Adipocyte (in vitro differentiated cells): ENCODE measurements around the gene CEP152.

Experiments
- DNase-seq: peaks from one replicate; pipeline ENCODE4 v3.0.0-alpha.2; 2015; ENCODE audit warnings: low read depth
- H3K27me3 ChIP-seq: replicated peaks from 2 replicates; pipeline ENCODE4 v1.7.0; 2013; ENCODE audit warnings: mild to moderate bottlenecking, low read length, moderate library complexity; ENCODE audit not compliant: control insufficient read depth, insufficient read depth
- H3K36me3 ChIP-seq: 2 replicates; pipeline ENCODE4 v1.7.0; 2013; ENCODE audit warnings: low read length, mild to moderate bottlenecking, moderate library complexity; ENCODE audit not compliant: control insufficient read depth, insufficient read depth, severe bottlenecking
- H3K4me1 ChIP-seq: 2 replicates; pipeline ENCODE4 v1.7.0; 2013; ENCODE audit warnings: mild to moderate bottlenecking, low read length, moderate library complexity; ENCODE audit not compliant: control insufficient read depth, insufficient read depth
- H3K4me3 ChIP-seq: 2 replicates; pipeline ENCODE4 v1.7.0; 2013; ENCODE audit warnings: mild to moderate bottlenecking, low read length, moderate library complexity
- H3K9ac ChIP-seq: 2 replicates; pipeline ENCODE4 v1.7.0; 2013; ENCODE audit warnings: mild to moderate bottlenecking, low read length, moderate library complexity
- H3K9me3 ChIP-seq: 2 replicates; pipeline ENCODE4 v1.7.0; 2013; ENCODE audit warnings: mild to moderate bottlenecking, low read length, moderate library complexity; ENCODE audit not compliant: control insufficient read depth

CEP152 gene

GRCh38 chr15:48695827-48696573 is 114.9 kb downstream of the CEP152 start:
- no peak for DNase-seq
- peaks cover 32% of the 10 kb centered on the region for H3K4me1 ChIP-seq
- H3K9ac ChIP-seq: no peak overlapping the region
- no peaks in the 10 kb centered on the region for H3K27me3 ChIP-seq
- H3K4me3 ChIP-seq: no peak overlapping the region
- H3K9me3 ChIP-seq: no peaks in the 10 kb centered on the region
- no peaks in the 10 kb centered on the region for H3K36me3 ChIP-seq

- peak; percentile 82 for DNase-seq
- no peak overlapping the region for H3K4me3 ChIP-seq
- no peaks in the 10 kb centered on the region for H3K27me3 ChIP-seq
- H3K4me1 ChIP-seq: peaks cover 32% of the 10 kb centered on the region
- H3K9me3 ChIP-seq: no peaks in the 10 kb centered on the region
- H3K36me3 ChIP-seq: no peaks in the 10 kb centered on the region
- peak overlapping the region; percentile 24 for H3K9ac ChIP-seq
Measured at GRCh38 chr15:48695088-48695826, 115.6 kb downstream of the CEP152 start.

- Histone ChIP-seq H3K9me3 (no peaks in the 10 kb centered on the region), H3K4me1 (peaks cover 32% of the 10 kb centered on the region), H3K9ac (no peak overlapping the region), H3K36me3 (no peaks in the 10 kb centered on the region), H3K27me3 (no peaks in the 10 kb centered on the region), H3K4me3 (no peak overlapping the region)
- DNase-seq: peak; percentile 74
Measured at GRCh38 chr15:48693484-48693883, 117.4 kb downstream of the CEP152 start.

- H3K36me3 ChIP-seq: no peaks in the 10 kb centered on the region
- peaks cover 12% of the 10 kb centered on the region for H3K9me3 ChIP-seq
- no peak for DNase-seq
- H3K9ac ChIP-seq: no peak overlapping the region
- no peak overlapping the region for H3K4me3 ChIP-seq
- peaks cover 21% of the 10 kb centered on the region for H3K4me1 ChIP-seq
- H3K27me3 ChIP-seq: no peaks in the 10 kb centered on the region
Measured at GRCh38 chr15:48688493-48688892, 122.4 kb downstream of the CEP152 start.
